IMR-90 (cell line): ENCODE results near the gene PRKCE. TPM values are rescaled to one million over a fixed set of nuclear protein-coding genes. Genes with fewer than 3 reads are reported as not detected.

Experiments used
- ATAC-seq: fragments of 200-7000 bp; cut with Tn5 transposase; 2 replicates; pipeline ENCODE4 v1.9.1; 2020; ENCODE audit warnings: low read depth, mild to moderate bottlenecking, moderate library complexity
- BruUV-seq: library from RNA; stranded (reverse); fragments of 400-500 nt; replicated peaks from 2 replicates; lab custom pipeline; 2021; lab: Mats Ljungman, UMichigan
- CTCF ChIA-PET: fragments of 300-600 bp; formaldehyde crosslinking; extraction: SDS; loops from one replicate; lab custom pipeline; 2021; ENCODE audit warnings: antibody characterized with exemption; lab: Yijun Ruan, JAX
- POLR2A ChIA-PET: fragments of 300-600 bp; sonication (Branson Sonifier 250); formaldehyde crosslinking; loops from one replicate; lab custom pipeline; 2022; ENCODE audit warnings: antibody characterized with exemption; ENCODE audit not compliant: unreplicated experiment; lab: Charles Lee
- DNase-seq: peaks from one replicate; pipeline ENCODE4 v3.0.0; 2013
- H2AFZ ChIP-seq: replicated peaks from 2 replicates; pipeline ENCODE3; 2013; ENCODE audit warnings: low read length, mild to moderate bottlenecking; ENCODE audit not compliant: poor library complexity
- H2AK5ac ChIP-seq: 2 replicates; pipeline ENCODE4 v1.6.1; 2013; ENCODE audit warnings: low read depth, low read length, inconsistent platforms
- H2AK9ac ChIP-seq: replicated peaks from 2 replicates; pipeline ENCODE3; 2013; ENCODE audit warnings: mild to moderate bottlenecking, low read depth, low read length, moderate library complexity; ENCODE audit not compliant: poor library complexity
- H2BK120ac ChIP-seq: 2 replicates; pipeline ENCODE4 v1.6.1; 2013; ENCODE audit warnings: low read depth, low read length, inconsistent platforms
- H2BK15ac ChIP-seq: 3 replicates; pipeline ENCODE4 v1.6.1; 2013; ENCODE audit warnings: low read depth, low read length, inconsistent platforms
- H2BK20ac ChIP-seq: 2 replicates; pipeline ENCODE4 v1.6.1; 2013; ENCODE audit warnings: low read depth, mild to moderate bottlenecking, inconsistent platforms, low read length, moderate library complexity
- H2BK5ac ChIP-seq: 2 replicates; pipeline ENCODE4 v1.6.1; 2013; ENCODE audit warnings: mild to moderate bottlenecking, low read depth, low read length, inconsistent platforms; ENCODE audit not compliant: poor library complexity, severe bottlenecking
- H3K14ac ChIP-seq: replicated peaks from 2 replicates; pipeline ENCODE4 v1.6.1; 2013; ENCODE audit warnings: low read depth, low read length, inconsistent platforms
- H3K18ac ChIP-seq: 2 replicates; pipeline ENCODE4 v1.6.1; 2013; ENCODE audit warnings: low read depth, low read length, control low read depth
- H3K23ac ChIP-seq: 2 replicates; pipeline ENCODE4 v1.6.1; 2013; ENCODE audit warnings: low read depth, low read length, inconsistent platforms
- H3K27ac ChIP-seq: 2 replicates; pipeline ENCODE4 v1.5.1; 2013; ENCODE audit warnings: mild to moderate bottlenecking, control low read depth, low read length; ENCODE audit not compliant: insufficient read depth
- H3K27me3 ChIP-seq: 2 replicates; pipeline ENCODE4 v1.6.1; 2013; ENCODE audit warnings: low read length; ENCODE audit not compliant: control insufficient read depth, insufficient read depth
- H3K36me3 ChIP-seq: 2 replicates; pipeline ENCODE4 v1.6.1; 2013; ENCODE audit warnings: low read length, mixed read lengths; ENCODE audit not compliant: control insufficient read depth, insufficient read depth
- H3K4ac ChIP-seq: 2 replicates; pipeline ENCODE4 v1.6.1; 2013; ENCODE audit warnings: low read depth, low read length, inconsistent platforms
- H3K4me1 ChIP-seq: 2 replicates; pipeline ENCODE4 v1.6.1; 2013; ENCODE audit warnings: low read length, mixed read lengths; ENCODE audit not compliant: control insufficient read depth, insufficient read depth
- H3K4me2 ChIP-seq: 2 replicates; pipeline ENCODE4 v1.6.1; 2013; ENCODE audit warnings: low read depth, mild to moderate bottlenecking, control low read depth, low read length, moderate library complexity
- H3K4me3 ChIP-seq: 2 replicates; pipeline ENCODE4 v1.5.1; 2013; ENCODE audit warnings: low read depth, mild to moderate bottlenecking, control low read depth, low read length, moderate library complexity; ENCODE audit not compliant: insufficient read depth
- H3K56ac ChIP-seq: 2 replicates; pipeline ENCODE4 v1.6.1; 2013; ENCODE audit warnings: low read length, inconsistent platforms; ENCODE audit not compliant: insufficient read depth; ENCODE audit errors: extremely low read depth
- H3K79me1 ChIP-seq, 2 experiments: 2 replicates each; pipeline ENCODE4 v1.6.1; 2013; ENCODE audit warnings: low read length in 2 of 2, inconsistent platforms in 1 of 2, low read depth in 1 of 2
- H3K9ac ChIP-seq: 2 replicates; pipeline ENCODE4 v1.6.1; 2013; ENCODE audit warnings: low read depth, low read length, control low read depth
- H3K9me1 ChIP-seq: 2 replicates; pipeline ENCODE4 v1.6.1; 2013; ENCODE audit warnings: low read length, inconsistent platforms; ENCODE audit not compliant: insufficient read depth
- H3K9me3 ChIP-seq: 2 replicates; pipeline ENCODE4 v1.6.1; 2013; ENCODE audit warnings: low read length; ENCODE audit not compliant: control insufficient read depth, insufficient read depth
- H4K20me1 ChIP-seq: 2 replicates; pipeline ENCODE4 v1.6.1; 2013; ENCODE audit warnings: low read length, inconsistent platforms; ENCODE audit not compliant: insufficient read depth
- H4K5ac ChIP-seq: 2 replicates; pipeline ENCODE4 v1.6.1; 2013; ENCODE audit warnings: mild to moderate bottlenecking, low read depth, low read length, control low read depth
- H4K8ac ChIP-seq, 2 experiments: 2 replicates each; pipeline ENCODE4 v1.6.1; 2013; ENCODE audit warnings: low read depth in 2 of 2, low read length in 2 of 2, control low read depth in 1 of 2, inconsistent platforms in 1 of 2
- H4K91ac ChIP-seq: 2 replicates; pipeline ENCODE4 v1.6.1; 2013; ENCODE audit warnings: low read depth, low read length, inconsistent platforms; ENCODE audit not compliant: insufficient read depth
- CEBPB ChIP-seq: IDR thresholded peaks from 2 replicates; pipeline ENCODE4 v1.6.1; 2012; ENCODE audit warnings: low read depth, low read length, improper control_type of control experiment
- CHD1 ChIP-seq: IDR thresholded peaks from 2 replicates; pipeline ENCODE4 v1.6.1; 2012; ENCODE audit warnings: low read depth, low read length, improper control_type of control experiment
- CTCF ChIP-seq: conservative IDR thresholded peaks from 2 replicates; pipeline ENCODE4 v1.5.1; 2012; ENCODE audit warnings: mild to moderate bottlenecking, low read depth, low read length, improper control_type of control experiment
- ELK1 ChIP-seq: fragments of 150-350 bp; IDR thresholded peaks from 2 replicates; pipeline ENCODE4 v1.6.1; 2016; ENCODE audit warnings: low read depth, mild to moderate bottlenecking, low read length, moderate library complexity, borderline replicate concordance
- FOS ChIP-seq: fragments of 150-350 bp; IDR thresholded peaks from 2 replicates; pipeline ENCODE4 v1.6.1; 2016; ENCODE audit warnings: low read depth, low read length
- MAFK ChIP-seq: IDR thresholded peaks from 2 replicates; pipeline ENCODE4 v1.6.1; 2012; ENCODE audit warnings: low read depth, low read length, improper control_type of control experiment
- NFE2L2 ChIP-seq: fragments of 150-350 bp; IDR thresholded peaks from 2 replicates; pipeline ENCODE4 v1.6.1; 2016; ENCODE audit warnings: low read depth, mild to moderate bottlenecking, low read length
- RAD21 ChIP-seq: IDR thresholded peaks from 2 replicates; pipeline ENCODE4 v1.6.1; 2012; ENCODE audit warnings: low read length, improper control_type of control experiment
- USF2 ChIP-seq: fragments of 150-350 bp; IDR thresholded peaks from 2 replicates; pipeline ENCODE4 v1.6.1; 2017; ENCODE audit warnings: mild to moderate bottlenecking, antibody characterized with exemption, low read length, low read depth
- WGBS, 2 experiments: methylation state at CpG; one replicate each; pipeline versions ENCODE4 v1.1.5 to v1.1.7; 2013; ENCODE audit warnings: missing lambda C conversion rate in 2 of 2; ENCODE audit not compliant: insufficient read length in 1 of 2; ENCODE audit errors: extremely low coverage in 2 of 2; 5-methylcytosine and 5-hydroxymethylcytosine counted together
- dilution Hi-C: fragments of 300-500 bp; cut with HindIII; formaldehyde crosslinking; loops from one replicate; pipeline ENCODE4 v1.14.3; 2018; ENCODE audit warnings: low sequenced_read_pairs; ENCODE audit not compliant: unreplicated experiment
- in situ Hi-C: fragments of 300-500 bp; cut with MboI; formaldehyde crosslinking; loops from 3 replicates; pipeline ENCODE4 v1.14.3; 2019; ENCODE audit warnings: low sequenced_read_pairs, inconsistent platforms, mixed read lengths
- intact Hi-C: fragments of 100-400 bp; cut with micrococcal nuclease; formaldehyde crosslinking; loops from 2 replicates; pipeline ENCODE4 v1.10.0; 2022
- polyA plus RNA-seq, 3 experiments: library from polyadenylated mRNA; depleted of rRNA; stranded (reverse); fragments of >200 nt; gene quantifications; 2 replicates each; pipeline ENCODE4 v1.2.3, GENCODE V29; 2012; ENCODE audit warnings: low replicate concordance in 1 of 3
- total RNA-seq: library from RNA; depleted of rRNA; stranded (reverse); fragments of >200 nt; gene quantifications from 2 replicates; pipeline ENCODE4 v1.2.3, GENCODE V29; 2012

Gene PRKCE
- total and polyA plus RNA-seq, 2 of the 4 experiments (the other 2 are of a cell fraction) = 8.1 to 32.4 TPM

- H2AK5ac ChIP-seq = no peak overlapping the region; the same call in 1 of the 2 replicates
- no TSS peak for BruUV-seq
- H3K9me1 ChIP-seq = peaks cover 9% of the 10 kb centered on the region; the same call in 1 of the 2 replicates
- intact Hi-C loops = no loop called here
- no peak overlapping the region for H3K56ac ChIP-seq
- no peak overlapping the region for H2AK9ac ChIP-seq
- no peak overlapping the region for H4K5ac ChIP-seq
- H3K27ac ChIP-seq = no peak overlapping the region
- peaks cover 2% of the 10 kb centered on the region; the same call in 1 of the 2 replicates for H3K4me1 ChIP-seq
- no peak overlapping the region for H3K23ac ChIP-seq
- H2BK20ac ChIP-seq = no peak overlapping the region
- dilution Hi-C loops = no loop called here
- TF ChIP-seq NFE2L2 (no peak), CEBPB (no peak), RAD21 (no peak), USF2 (no peak), ELK1 (no peak), FOS (no peak), MAFK (peak; percentile 62), CTCF (no peak), CHD1 (no peak)
- H3K9ac ChIP-seq = no peak overlapping the region
- H3K4ac ChIP-seq = no peak overlapping the region; the same call in 1 of the 2 replicates
- no peak overlapping the region for H4K8ac ChIP-seq
- in situ Hi-C loops = no loop called here
- H3K18ac ChIP-seq = no peak overlapping the region
- no peak overlapping the region for H4K91ac ChIP-seq
- H3K27me3 ChIP-seq = no peaks in the 10 kb centered on the region
- H2BK120ac ChIP-seq = no peak overlapping the region
- H3K4me2 ChIP-seq = no peak overlapping the region
- H2BK5ac ChIP-seq = no peak overlapping the region
- ChIA-PET CTCF (interaction anchor here (1.3 kb wide), 1 partner anchor 9 kb away, joined by 3 read pairs; no protein-coding TSS in a partner anchor), POLR2A (no interaction called here)
- H3K4me3 ChIP-seq = no peak overlapping the region
- H3K36me3 ChIP-seq = peaks cover 2% of the 10 kb centered on the region; the same call in 1 of the 2 replicates
- peak overlapping the region; percentile 45; the same call in 1 of the 2 replicates for H3K14ac ChIP-seq
- H2BK15ac ChIP-seq = no peak overlapping the region
- WGBS, 2 experiments = 83% methylated on average over 1 of the region's 9 CpGs; no CpG with 5 or more reads in 1 of the 2 experiments
- H2AFZ ChIP-seq = no peak overlapping the region
- H3K9me3 ChIP-seq = no peaks in the 10 kb centered on the region
- DNase-seq (no peak), ATAC-seq (no peak)
- no peaks in the 10 kb centered on the region; a peak in 1 of 4 replicates for H3K79me1 ChIP-seq
- no peaks in the 10 kb centered on the region for H4K20me1 ChIP-seq
Measured at GRCh38 chr2:46053564-46053963, 402.1 kb downstream of the PRKCE start.
